GM21576 (cell line): ENCODE measurements around the gene FJX1.

Experiments
- ATAC-seq: cut with Tn5 transposase; IDR thresholded peaks from one replicate; pipeline ENCODE4 v1.9.1; 2021; ENCODE audit warnings: mild to moderate bottlenecking, moderate library complexity; ENCODE audit not compliant: unreplicated experiment

The FJX1 gene

GRCh38 chr11:35617687-35618496 is at the start of gene FJX1:
FJX1 (plus strand) TSS chr11:35618460; CDS start chr11:35618637, 177 bp downstream.
- peak; percentile 33 for ATAC-seq

- ATAC-seq = no peak
Measured at GRCh38 chr11:35571696-35572095, 46.6 kb upstream of the FJX1 start.

GRCh38 chr11:35579557-35580396 is 38.5 kb upstream of the FJX1 start:
- ATAC-seq = no peak

- ATAC-seq = no peak
Measured at GRCh38 chr11:35580397-35580781, 37.9 kb upstream of the FJX1 start.

GRCh38 chr11:35582033-35582432 is 36.2 kb upstream of the FJX1 start:
- ATAC-seq = no peak

- no peak for ATAC-seq
Measured at GRCh38 chr11:35583126-35583525, 35.1 kb upstream of the FJX1 start.

- ATAC-seq = no peak
Measured at GRCh38 chr11:35583843-35584242, 34.4 kb upstream of the FJX1 start.

- ATAC-seq = no peak
Measured at GRCh38 chr11:35584321-35584720, 33.9 kb upstream of the FJX1 start.

GRCh38 chr11:35585416-35585815 is 32.8 kb upstream of the FJX1 start:
- no peak for ATAC-seq

GRCh38 chr11:35586222-35586621 is 32.0 kb upstream of the FJX1 start:
- no peak for ATAC-seq

GRCh38 chr11:35587972-35588371 is 30.3 kb upstream of the FJX1 start:
- ATAC-seq = no peak

- no peak for ATAC-seq
Measured at GRCh38 chr11:35588627-35589026, 29.6 kb upstream of the FJX1 start.

GRCh38 chr11:35589281-35589680 is 29.0 kb upstream of the FJX1 start:
- ATAC-seq = no peak

GRCh38 chr11:35590412-35590811 is 27.8 kb upstream of the FJX1 start:
- ATAC-seq = no peak

- no peak for ATAC-seq
Measured at GRCh38 chr11:35593143-35593542, 25.1 kb upstream of the FJX1 start.

- no peak for ATAC-seq
Measured at GRCh38 chr11:35594680-35595079, 23.6 kb upstream of the FJX1 start.

GRCh38 chr11:35598254-35599125 is 19.8 kb upstream of the FJX1 start:
- ATAC-seq = no peak

GRCh38 chr11:35600331-35600838 is 17.9 kb upstream of the FJX1 start:
- ATAC-seq = no peak

GRCh38 chr11:35602160-35602793 is 16.0 kb upstream of the FJX1 start:
- no peak for ATAC-seq

- no peak for ATAC-seq
Measured at GRCh38 chr11:35602979-35603378, 15.3 kb upstream of the FJX1 start.
